Measurements from ENCODE around the gene LAMA5.

Gene LAMA5

DNA sequence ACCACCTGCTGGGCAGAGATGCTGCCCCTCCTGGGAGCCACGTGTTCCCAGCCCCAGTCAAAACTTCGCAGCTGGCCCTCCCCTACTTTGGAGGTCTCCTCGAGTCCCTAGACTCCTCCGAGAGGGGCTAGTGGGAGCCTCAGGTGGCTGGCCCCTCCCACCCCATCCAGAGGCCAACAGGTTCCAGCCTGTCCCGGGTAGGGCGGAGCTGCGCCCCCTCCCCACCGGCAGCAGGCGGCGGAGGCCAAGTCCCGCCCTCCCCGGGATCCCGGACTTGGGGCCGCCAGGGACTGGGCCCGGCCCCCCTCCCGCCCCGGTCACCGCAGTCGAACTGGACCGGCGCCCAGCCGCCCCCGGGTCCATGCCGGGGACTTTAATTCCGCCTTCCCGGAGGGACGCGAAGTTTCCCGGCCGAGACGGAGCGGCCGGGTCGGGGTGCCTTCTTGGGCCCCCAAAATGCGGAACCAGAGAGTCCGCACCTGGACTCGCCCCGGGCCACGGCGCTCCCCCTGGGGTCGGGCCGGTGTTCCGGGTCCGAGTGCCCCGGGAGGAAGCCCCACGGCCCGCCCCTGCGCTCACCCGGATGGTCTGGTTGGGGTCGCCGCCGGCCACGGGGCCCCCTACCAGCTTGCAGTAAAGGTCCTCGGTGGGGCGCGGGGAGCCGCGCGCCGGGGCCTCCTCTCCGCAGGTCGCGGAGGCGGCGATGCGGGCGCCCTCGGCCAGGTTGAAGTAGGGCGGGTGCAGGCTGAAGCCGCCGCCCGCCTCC is 559 bp downstream of the LAMA5 start:
- H3K4me3 ChIP-seq (ENCODE audit: low read depth, low read length), result peak overlapping the region; percentile 55
- no peak for DNase-seq (ENCODE audit: low read depth)
- TF ChIP-seq, protein P1, sequence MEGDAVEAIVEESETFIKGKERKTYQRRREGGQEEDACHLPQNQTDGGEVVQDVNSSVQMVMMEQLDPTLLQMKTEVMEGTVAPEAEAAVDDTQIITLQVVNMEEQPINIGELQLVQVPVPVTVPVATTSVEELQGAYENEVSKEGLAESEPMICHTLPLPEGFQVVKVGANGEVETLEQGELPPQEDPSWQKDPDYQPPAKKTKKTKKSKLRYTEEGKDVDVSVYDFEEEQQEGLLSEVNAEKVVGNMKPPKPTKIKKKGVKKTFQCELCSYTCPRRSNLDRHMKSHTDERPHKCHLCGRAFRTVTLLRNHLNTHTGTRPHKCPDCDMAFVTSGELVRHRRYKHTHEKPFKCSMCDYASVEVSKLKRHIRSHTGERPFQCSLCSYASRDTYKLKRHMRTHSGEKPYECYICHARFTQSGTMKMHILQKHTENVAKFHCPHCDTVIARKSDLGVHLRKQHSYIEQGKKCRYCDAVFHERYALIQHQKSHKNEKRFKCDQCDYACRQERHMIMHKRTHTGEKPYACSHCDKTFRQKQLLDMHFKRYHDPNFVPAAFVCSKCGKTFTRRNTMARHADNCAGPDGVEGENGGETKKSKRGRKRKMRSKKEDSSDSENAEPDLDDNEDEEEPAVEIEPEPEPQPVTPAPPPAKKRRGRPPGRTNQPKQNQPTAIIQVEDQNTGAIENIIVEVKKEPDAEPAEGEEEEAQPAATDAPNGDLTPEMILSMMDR (IDR thresholded peaks at IDR 0.05; ENCODE audit: low read depth, low read length, missing control alignments), result no peak
- in situ Hi-C loops (cut with HindIII; ENCODE audit: low sequenced_read_pairs), result no loop called here

DNA sequence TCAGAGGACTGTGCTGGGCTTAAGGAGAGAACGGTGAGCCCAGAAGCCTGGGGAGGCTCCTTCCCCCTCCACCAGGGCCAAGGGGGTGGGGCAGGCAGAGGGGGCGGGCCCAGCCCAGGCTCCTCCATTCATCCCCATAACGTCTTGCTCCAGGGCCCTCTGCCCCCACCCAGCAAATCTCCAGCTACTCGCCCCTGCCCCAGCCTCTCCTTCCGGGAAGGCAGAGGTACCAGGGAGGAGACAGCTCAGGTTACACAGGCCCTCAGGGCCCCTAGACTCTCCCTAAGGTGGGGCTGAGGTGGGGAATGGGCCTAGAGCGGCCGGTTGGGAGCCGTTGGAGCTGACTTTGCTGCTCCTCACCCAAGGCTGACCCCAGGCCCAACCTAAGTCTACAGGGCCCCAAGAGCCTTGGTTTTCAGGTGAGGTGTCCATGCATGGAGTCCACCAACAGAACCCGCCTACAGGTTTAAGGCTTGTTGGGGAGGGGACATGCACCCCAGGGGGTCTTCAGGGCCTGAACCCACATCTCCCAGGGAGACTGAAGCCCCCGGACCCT is 1.2 kb downstream of the LAMA5 start:
- peak overlapping the region; percentile 55 for H3K4me3 ChIP-seq (ENCODE audit: low read depth, low read length)
- in situ Hi-C loops (cut with HindIII; ENCODE audit: low sequenced_read_pairs), result no loop called here
- TF ChIP-seq, protein P1 (IDR thresholded peaks at IDR 0.05; ENCODE audit: low read depth, low read length, missing control alignments), result no peak
- DNase-seq (ENCODE audit: low read depth), result no peak

DNA sequence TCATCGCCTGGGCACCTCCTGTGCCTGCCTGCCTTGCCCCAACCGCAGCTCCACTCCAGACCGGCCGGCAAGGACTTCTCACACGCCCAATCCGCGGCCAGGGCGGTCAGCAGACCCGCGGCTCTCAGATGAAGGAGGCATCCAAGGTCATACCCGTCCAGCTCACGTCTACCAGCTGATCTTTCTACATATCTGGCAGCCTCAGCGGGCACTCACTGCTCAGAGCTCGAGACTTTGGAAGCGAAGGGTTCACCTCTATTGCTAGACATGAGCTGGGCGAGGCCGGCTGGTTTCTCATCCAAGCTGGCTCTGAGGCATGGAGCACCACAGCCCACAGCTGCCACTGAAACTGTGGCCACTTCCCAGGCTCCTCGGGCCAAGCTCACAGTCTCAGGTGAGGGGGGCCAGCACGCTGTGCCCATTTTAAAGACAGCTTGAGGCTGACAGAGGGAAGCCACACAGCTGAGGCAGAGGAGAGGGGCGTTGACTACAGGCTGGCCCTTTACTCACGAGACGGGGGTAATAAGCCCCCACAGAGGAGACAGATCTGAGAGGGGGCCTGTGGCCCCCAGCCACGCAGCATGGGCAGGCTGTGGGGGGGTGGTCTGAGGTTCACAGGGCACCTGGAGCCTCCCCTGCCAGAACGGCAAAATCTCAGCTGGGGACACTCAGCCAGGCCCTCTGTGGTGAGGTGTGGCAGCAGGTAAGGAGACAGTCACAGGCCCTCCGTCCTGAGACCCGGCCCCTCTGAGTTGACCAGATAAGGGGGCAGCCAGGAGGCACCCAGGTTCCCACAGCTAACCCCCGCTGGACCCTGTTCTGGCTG is 2.0 kb downstream of the LAMA5 start:
- no peak overlapping the region for H3K4me3 ChIP-seq (ENCODE audit: low read depth, low read length)
- no peak for DNase-seq (ENCODE audit: low read depth)
- in situ Hi-C loops (cut with HindIII; ENCODE audit: low sequenced_read_pairs), result no loop called here
- TF ChIP-seq, protein P1 (IDR thresholded peaks at IDR 0.05; ENCODE audit: low read depth, low read length, missing control alignments), result no peak

DNA sequence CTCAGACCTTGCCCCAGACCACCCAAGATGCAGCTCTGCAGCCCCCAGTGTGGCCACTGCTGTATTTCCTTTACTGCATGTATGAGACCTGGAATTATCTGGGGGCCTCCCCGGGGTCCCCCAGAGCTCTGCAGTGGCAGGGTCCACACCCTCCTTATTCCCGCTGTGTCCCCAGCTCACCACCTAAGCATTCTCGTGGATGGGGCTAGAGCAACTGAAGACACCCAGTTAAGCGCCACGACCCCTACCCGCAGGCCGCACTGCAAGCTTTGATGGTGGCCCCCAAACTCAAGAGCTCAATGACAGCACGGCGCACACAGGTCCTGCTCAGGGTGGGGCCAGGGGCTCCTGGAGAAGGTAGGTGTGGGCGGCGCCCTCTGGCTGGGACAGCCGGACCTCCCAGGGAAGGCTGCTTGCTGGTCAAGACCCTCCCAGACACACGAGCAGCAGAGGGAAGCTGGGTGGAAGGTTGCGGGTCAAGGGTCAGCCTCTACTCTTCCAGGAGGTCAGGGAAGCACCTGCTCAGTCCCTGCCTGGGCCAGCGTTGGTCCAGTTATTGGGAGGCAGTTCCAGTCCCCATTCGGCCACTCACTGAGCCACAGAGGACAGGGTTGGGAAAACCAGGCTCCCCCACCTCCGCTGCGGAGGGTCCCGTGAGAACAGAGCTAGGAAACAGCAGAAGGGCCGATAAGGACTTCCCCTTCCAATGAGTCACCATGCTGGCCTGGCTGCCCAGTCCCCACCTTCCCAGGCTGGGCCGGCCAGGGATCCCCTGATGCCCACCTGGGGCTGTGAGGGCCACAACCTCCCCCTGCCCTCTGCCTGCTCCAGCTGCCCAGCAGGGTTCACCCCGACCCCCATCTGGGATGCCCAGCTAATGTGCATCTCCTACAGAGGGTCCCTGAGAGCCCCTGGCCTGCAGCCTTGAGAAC is 2.9 kb downstream of the LAMA5 start:
- in situ Hi-C loops (cut with HindIII; ENCODE audit: low sequenced_read_pairs), result no loop called here

DNA sequence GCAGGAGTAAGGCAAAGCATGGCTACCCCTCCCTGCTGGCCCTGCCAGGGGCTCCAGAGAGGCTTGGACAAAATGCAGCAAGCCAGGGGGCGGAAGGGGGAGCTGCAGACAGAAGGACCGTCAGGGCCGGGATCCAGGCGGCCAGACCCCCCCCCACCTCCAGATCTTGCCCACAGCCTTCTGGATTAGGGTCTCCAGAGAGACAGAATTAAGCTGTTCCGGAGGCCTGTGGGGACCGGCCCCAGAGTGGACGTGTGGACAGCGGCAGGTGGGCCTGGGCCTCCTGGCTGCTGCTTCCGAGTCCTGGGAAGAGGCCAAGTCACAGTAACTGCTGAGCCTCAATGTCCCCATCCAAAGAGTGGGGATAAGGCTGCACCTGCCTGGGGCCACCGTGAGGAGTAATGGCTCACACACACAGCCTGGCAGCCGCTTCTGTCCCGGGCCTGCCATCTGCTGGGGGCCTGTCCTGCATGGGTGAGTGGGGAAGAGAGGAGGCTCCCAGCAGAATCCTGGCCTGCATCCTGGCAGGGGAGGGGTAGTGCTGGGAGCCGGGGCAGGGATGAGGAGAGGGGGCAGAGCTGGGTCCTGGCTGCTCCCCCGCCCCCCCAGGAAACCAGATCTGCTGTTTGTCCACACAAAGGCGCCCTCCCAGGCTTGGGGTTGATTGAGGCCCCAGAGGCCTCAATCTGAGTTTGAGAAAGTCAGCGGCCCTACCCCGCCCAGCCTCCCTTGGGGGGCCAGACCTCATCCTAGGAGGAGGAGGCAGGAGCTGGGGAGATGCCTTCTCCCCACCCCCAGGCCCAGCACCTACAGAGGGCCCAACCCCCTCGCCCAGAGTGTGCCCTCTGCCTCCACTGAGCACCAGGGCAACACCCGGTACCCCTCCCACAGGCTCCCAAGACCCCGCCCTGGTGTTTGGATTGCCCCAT is 3.9 kb downstream of the LAMA5 start:
- in situ Hi-C loops (cut with HindIII; ENCODE audit: low sequenced_read_pairs), result no loop called here
- H3K4me3 ChIP-seq (ENCODE audit: low read depth, low read length), result no peak overlapping the region
- TF ChIP-seq, protein P1 (IDR thresholded peaks at IDR 0.05; ENCODE audit: low read depth, low read length, missing control alignments), result no peak
- no peak for DNase-seq (ENCODE audit: low read depth)

More for the DNA sequence above, 2.9 kb downstream of the LAMA5 start:
- TF ChIP-seq, protein P1 (IDR thresholded peaks at IDR 0.05; ENCODE audit: low read depth, low read length, missing control alignments), result no peak
- no peak for DNase-seq (ENCODE audit: low read depth)
- no peak overlapping the region for H3K4me3 ChIP-seq (ENCODE audit: low read depth, low read length)

All from astrocyte of the cerebellum (primary cell).